Heart left ventricle (tissue), 16 donors: ENCODE results near the gene DZIP1L. TPM values are rescaled to one million over a fixed set of nuclear protein-coding genes. Genes with fewer than 3 reads are reported as not detected.
"Not testable (repeated sequence)": the region's sequence is repeated elsewhere in the genome, so short reads cannot be mapped to it uniquely, and the experiment has no call there.

ENCODE experiments used
- ATAC-seq, 4 donors: fragments of 200-7000 bp; cut with Tn5 transposase; one replicate each; pipeline ENCODE4 v1.9.1; 2020 to 2022; ENCODE audit warnings: moderate library complexity in 4 of 4, mild to moderate bottlenecking in 3 of 4, moderate number of reproducible peaks in 1 of 4
- DNase-seq, 5 donors: peaks; one replicate each; pipeline ENCODE4 v3.0.0-alpha.2; 2020
- H3K27ac ChIP-seq, 12 donors: fragments of 200-600 bp; sonication (generic) in 4 of 12; one replicate each; pipeline versions ENCODE4 v1.5.0 to v1.8.0; 2016 to 2022; ENCODE audit warnings: mild to moderate bottlenecking in 2 of 12
- H3K27me3 ChIP-seq, 9 donors: fragments of 200-600 bp; sonication (generic) in 2 of 9; one replicate each; pipeline versions ENCODE4 v1.5.1 to v1.8.0; 2016 to 2022; ENCODE audit warnings: mild to moderate bottlenecking in 3 of 9
- H3K36me3 ChIP-seq, 9 donors: fragments of 200-600 bp; sonication (generic) in 2 of 9; one replicate each; pipeline versions ENCODE4 v1.5.0 to v1.8.0; 2018 to 2022; ENCODE audit warnings: mild to moderate bottlenecking in 2 of 9
- H3K4me1 ChIP-seq, 12 donors: fragments of 200-600 bp; sonication (generic) in 4 of 12; one replicate each; pipeline versions ENCODE4 v1.5.0 to v1.8.0; 2016 to 2022; ENCODE audit warnings: mild to moderate bottlenecking in 3 of 12
- H3K4me3 ChIP-seq, 12 donors: fragments of 200-600 bp; sonication (generic) in 4 of 12; one replicate each; pipeline versions ENCODE4 v1.5.0 to v1.8.0; 2017 to 2022; ENCODE audit warnings: mild to moderate bottlenecking in 9 of 12, moderate library complexity in 4 of 12
- H3K9me3 ChIP-seq, 12 donors: fragments of 200-600 bp; sonication (generic) in 4 of 12; one replicate each; pipeline versions ENCODE4 v1.5.0 to v1.8.0; 2016 to 2022; ENCODE audit warnings: mild to moderate bottlenecking in 1 of 12
- POLR2A ChIP-seq, 2 donors: fragments of 450-650 bp; IDR thresholded peaks; one replicate each; pipeline ENCODE4 v1.6.1; 2017; ENCODE audit warnings: antibody characterized with exemption in 2 of 2, mild to moderate bottlenecking in 2 of 2, moderate library complexity in 2 of 2
- WGBS, 4 donors: extraction: QIAGEN DNeasy Blood & Tissue Kit in 2 of 4; methylation state at CpG; one replicate each; pipeline versions ENCODE4 v1.1.5 to v1.1.7; 2013 to 2018; 5-methylcytosine and 5-hydroxymethylcytosine counted together
- intact Hi-C, 10 donors: fragments of 100-400 bp; cut with DNase I; formaldehyde crosslinking; loops; one replicate each; pipeline versions ENCODE4 v1.11.1 to v1.14.2; 2022
- polyA plus RNA-seq, 2 donors: library from polyadenylated mRNA; stranded (reverse); fragments of 200-250 nt; gene quantifications; one replicate each; pipeline ENCODE4 v1.2.3, GENCODE V29; 2013
- total RNA-seq, 9 donors: library from RNA; depleted of rRNA in 2 of 9; stranded (reverse); fragments of >200 nt in 2 of 9; fragmentation: NEBNext Ultra II Directional in 3 of 9; extraction: Animal tissue kit (Norgen Biotek cat#: 25700) in 3 of 9; gene quantifications; one replicate each; pipeline versions ENCODE4 v1.1.0 to v1.2.4, GENCODE V29; 2016 to 2023
- TF ChIP-seq, protein P1 (sequence below), 12 donors: fragments of 200-600 bp; sonication (generic) in 4 of 12; IDR thresholded peaks; one replicate each; pipeline versions ENCODE4 v1.5.0 to v1.8.0; 2018 to 2022; ENCODE audit warnings: antibody characterized with exemption in 12 of 12, mild to moderate bottlenecking in 5 of 12
- donor health status: ischemic (EF 13 %, LVEDD 7.1; RV severe dilation, severe dysfunction).
- donor health status: healthy with polysubstance abuse.
- donor health status: DM: no; HTN: yes; CAD: no.
- donor health status: DM: no; HTN: no; CAD: no.
- donor health status: ischemic (EF 25% LVEDD 6.9; RV normal size, moderate dysfunction).
- donor health status: ischemic (EF 25% LVEDD 5.7; RV mildly dilated, moderate dysfunction).
- donor health status: healthy.
- donor health status: DM: yes; HTN: yes; CAD: no.
- donor health status: ischemic (EF 35%, LVEDD 5.7; RV mildly dilated, moderate dysfunction).
- donor health status: nonischemic (EF 11% LVEDD 7.7; RV severe dilation, severe dysfunction).
- donor health status: DM: yes; HTN: yes; CAD: no.
- donor health status: PGD.
- donor health status: ischemic (EF 29% LVEDD 5.4; RV normal size, mild dysfunction).
- donor health status: nonischemic (EF 23%, LVEDD 6.1; RV moderate dilation, normal function).

DZIP1L gene
- total and polyA plus RNA-seq, 11 donors: 1.6 to 7.6 (median 3.6) TPM

DNA sequence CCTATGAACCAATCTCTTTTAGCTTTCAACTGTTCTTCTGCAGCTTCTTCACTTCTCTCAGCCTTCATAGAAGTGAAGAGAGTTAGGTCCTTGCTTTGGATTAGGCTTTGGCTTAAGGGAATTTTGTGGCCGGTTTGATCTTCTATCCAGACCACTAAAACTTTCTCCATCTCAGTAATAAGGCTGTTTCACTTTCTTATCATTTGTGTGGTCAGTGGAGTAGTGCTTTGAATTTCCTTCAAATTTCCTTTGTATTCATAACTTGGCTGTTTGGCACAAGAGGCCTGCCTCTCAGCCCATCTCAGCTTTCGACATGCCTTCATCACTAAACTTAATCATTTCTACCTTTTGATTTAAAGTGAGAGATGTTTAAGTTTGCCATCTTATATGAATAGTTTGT lies 21.7 kb downstream of the DZIP1L start:
- TF ChIP-seq, protein P1, sequence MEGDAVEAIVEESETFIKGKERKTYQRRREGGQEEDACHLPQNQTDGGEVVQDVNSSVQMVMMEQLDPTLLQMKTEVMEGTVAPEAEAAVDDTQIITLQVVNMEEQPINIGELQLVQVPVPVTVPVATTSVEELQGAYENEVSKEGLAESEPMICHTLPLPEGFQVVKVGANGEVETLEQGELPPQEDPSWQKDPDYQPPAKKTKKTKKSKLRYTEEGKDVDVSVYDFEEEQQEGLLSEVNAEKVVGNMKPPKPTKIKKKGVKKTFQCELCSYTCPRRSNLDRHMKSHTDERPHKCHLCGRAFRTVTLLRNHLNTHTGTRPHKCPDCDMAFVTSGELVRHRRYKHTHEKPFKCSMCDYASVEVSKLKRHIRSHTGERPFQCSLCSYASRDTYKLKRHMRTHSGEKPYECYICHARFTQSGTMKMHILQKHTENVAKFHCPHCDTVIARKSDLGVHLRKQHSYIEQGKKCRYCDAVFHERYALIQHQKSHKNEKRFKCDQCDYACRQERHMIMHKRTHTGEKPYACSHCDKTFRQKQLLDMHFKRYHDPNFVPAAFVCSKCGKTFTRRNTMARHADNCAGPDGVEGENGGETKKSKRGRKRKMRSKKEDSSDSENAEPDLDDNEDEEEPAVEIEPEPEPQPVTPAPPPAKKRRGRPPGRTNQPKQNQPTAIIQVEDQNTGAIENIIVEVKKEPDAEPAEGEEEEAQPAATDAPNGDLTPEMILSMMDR (IDR thresholded peaks at IDR 0.05): no peak
- no peak for TF ChIP-seq POLR2A (IDR thresholded peaks at IDR 0.05)
- DNase-seq (no peak), ATAC-seq (no peak)
- WGBS, 4 donors: 48 to 98% (median 48%) methylated on average over 2 of the region's 2 CpGs
- H3K27ac ChIP-seq: no peak overlapping the region
- no peaks in the 10 kb centered on the region for H3K27me3 ChIP-seq
- H3K4me1 ChIP-seq: no peaks in the 10 kb centered on the region
- peaks cover 0 to 54% (median 22%) of the 10 kb centered on the region in 9 donors for H3K36me3 ChIP-seq
- intact Hi-C loops: no loop called here
- peaks cover 0 to 7% (median 0%) of the 10 kb centered on the region in 12 donors for H3K9me3 ChIP-seq
- no peak overlapping the region for H3K4me3 ChIP-seq

DNA sequence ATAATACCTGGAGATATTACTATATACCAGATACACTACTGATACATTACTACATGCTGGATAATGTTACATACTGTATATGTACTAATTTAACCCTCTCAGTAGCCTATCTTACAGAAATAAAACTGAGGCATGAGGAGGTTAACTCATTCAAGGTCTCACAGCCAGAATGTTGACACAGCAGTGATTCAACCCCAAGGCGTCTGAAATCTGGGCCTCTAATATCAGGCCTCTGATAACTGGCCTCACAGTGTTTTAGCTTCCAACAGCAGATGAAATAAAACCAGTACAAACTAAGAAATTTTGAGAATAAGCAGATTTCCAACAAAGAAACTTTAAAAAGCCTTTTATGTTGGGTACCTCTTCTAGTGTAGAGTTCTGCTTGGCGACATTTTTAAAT lies 23.4 kb downstream of the DZIP1L start:
- no peak for DNase-seq
- 87 to 88% (median 88%) methylated on average over 2 of the region's 2 CpGs for whole genome bisulfite sequencing, 4 donors
- TF ChIP-seq, protein P1 (IDR thresholded peaks at IDR 0.05): no peak
- no peak for TF ChIP-seq POLR2A (IDR thresholded peaks at IDR 0.05)
- peaks cover 0 to 7% (median 0%) of the 10 kb centered on the region in 12 donors for H3K9me3 ChIP-seq
- no peaks in the 10 kb centered on the region for H3K27me3 ChIP-seq
- H3K4me1 ChIP-seq: no peaks in the 10 kb centered on the region
- H3K27ac ChIP-seq: no peak overlapping the region
- no peak for ATAC-seq
- intact Hi-C loops: no loop called here
- H3K36me3 ChIP-seq: peaks cover 0 to 65% (median 32%) of the 10 kb centered on the region in 9 donors
- H3K4me3 ChIP-seq: no peak overlapping the region

DNA sequence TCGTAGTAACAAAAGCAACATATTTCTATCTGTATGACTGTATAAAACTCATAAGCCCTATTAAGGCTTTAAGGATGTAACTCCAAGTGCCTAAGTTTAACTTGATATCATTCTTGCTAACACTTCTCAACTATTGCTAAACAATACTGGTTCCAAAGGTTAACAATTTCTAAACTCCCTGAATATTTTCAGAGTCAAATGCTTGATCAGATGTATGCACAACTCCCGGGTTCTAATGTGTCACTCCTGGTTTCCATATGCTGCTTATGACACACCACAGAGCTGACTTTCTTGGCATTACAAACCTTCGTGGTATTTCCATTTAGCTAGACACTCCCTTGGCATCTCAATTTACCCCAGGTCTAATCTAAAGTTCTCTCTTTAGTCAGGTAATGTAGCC lies 26.3 kb downstream of the DZIP1L start:
- H3K27ac ChIP-seq: no peak overlapping the region
- H3K4me3 ChIP-seq: no peak overlapping the region

GRCh38 chr3:138085745-138086144 lies 29.7 kb downstream of the DZIP1L start:
- H3K4me3 ChIP-seq, ATAC-seq, H3K27me3 ChIP-seq, H3K4me1 ChIP-seq, DNase-seq, H3K9me3 ChIP-seq, H3K27ac ChIP-seq, intact Hi-C loops: not testable (repeated sequence)
- WGBS, 4 donors: 95 to 100% (median 96%) methylated on average over 1 of the region's 3 CpGs
- peaks cover 0 to 69% (median 45%) of the 10 kb centered on the region in 9 donors for H3K36me3 ChIP-seq

More for the DNA sequence above, 26.3 kb downstream of the DZIP1L start:
- Histone ChIP-seq H3K4me1 (no peaks in the 10 kb centered on the region), H3K36me3 (peaks cover 0 to 66% (median 35%) of the 10 kb centered on the region in 9 donors), H3K9me3 (peaks cover 0 to 7% (median 0%) of the 10 kb centered on the region in 12 donors), H3K27me3 (no peaks in the 10 kb centered on the region)
- TF ChIP-seq POLR2A (IDR thresholded peaks at IDR 0.05): no peak
- TF ChIP-seq, protein P1 (IDR thresholded peaks at IDR 0.05): no peak
- 82 to 93% (median 90%) methylated on average over 3 of the region's 3 CpGs for WGBS, 4 donors
- ATAC-seq: no peak
- intact Hi-C loops: no loop called here
- DNase-seq: no peak

DNA sequence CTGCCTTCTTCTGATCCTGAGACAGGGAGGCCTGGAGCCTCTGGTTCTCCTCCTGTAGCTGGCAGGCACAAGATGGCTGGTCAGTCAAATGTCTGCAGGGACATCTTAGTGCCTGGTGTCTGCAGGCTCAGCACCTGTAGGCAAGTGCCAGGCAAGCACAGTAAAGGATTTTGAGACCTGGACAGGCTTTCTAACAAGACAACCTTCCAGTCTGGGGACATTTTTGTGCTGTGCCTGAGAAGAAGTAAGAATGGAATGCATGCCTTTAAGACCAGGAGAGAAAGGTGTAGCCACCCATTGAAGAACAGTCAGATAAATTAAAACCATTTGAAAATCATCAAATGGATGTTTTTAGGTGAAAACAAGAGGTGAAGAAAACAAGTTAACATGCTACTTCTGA lies 31.2 kb downstream of the DZIP1L start:
- Histone ChIP-seq H3K4me3 (no peak overlapping the region), H3K4me1 (peaks cover 0 to 6% (median 0%) of the 10 kb centered on the region in 12 donors), H3K9me3 (no peaks in the 10 kb centered on the region), H3K27ac (no peak overlapping the region), H3K36me3 (peaks cover 0 to 81% (median 45%) of the 10 kb centered on the region in 9 donors), H3K27me3 (no peaks in the 10 kb centered on the region)
- ATAC-seq (no peak), DNase-seq (no peak)
- intact Hi-C loops: no loop called here
- TF ChIP-seq, protein P1 (IDR thresholded peaks at IDR 0.05): no peak
- no peak for TF ChIP-seq POLR2A (IDR thresholded peaks at IDR 0.05)
